GM10266 (cell line): ENCODE measurements around the gene ZMYM4.

Source experiments
- DNase-seq: peaks from one replicate; pipeline ENCODE4 v3.0.0; 2012; ENCODE audit errors: extremely low spot score
- TF ChIP-seq, protein P1 (sequence below): IDR thresholded peaks from 2 replicates; pipeline ENCODE4 v1.5.1; 2012; ENCODE audit warnings: mild to moderate bottlenecking, low read depth; ENCODE audit not compliant: control insufficient read depth, insufficient read depth; ENCODE audit errors: missing control alignments

The ZMYM4 gene

DNA sequence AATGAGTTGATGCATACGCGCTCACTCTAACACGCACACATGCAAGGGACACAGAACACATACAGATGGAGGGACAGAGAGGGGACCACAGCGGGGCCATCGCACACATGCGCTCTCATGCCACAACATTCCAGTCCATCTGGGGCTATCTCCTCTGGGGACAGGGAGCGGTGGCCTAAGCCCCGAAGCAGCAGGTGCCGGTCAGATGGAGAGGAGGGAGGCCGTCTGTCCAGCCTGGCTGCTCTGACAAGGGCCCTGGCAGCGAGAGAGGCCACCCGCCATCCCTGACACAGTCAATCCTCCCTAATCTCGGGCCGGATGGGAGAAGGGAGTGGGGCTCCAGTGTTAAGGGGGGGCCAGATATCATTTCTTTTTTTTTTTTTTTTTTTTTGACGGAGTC lies 165.2 kb downstream of the ZMYM4 start:
- TF ChIP-seq, protein P1, sequence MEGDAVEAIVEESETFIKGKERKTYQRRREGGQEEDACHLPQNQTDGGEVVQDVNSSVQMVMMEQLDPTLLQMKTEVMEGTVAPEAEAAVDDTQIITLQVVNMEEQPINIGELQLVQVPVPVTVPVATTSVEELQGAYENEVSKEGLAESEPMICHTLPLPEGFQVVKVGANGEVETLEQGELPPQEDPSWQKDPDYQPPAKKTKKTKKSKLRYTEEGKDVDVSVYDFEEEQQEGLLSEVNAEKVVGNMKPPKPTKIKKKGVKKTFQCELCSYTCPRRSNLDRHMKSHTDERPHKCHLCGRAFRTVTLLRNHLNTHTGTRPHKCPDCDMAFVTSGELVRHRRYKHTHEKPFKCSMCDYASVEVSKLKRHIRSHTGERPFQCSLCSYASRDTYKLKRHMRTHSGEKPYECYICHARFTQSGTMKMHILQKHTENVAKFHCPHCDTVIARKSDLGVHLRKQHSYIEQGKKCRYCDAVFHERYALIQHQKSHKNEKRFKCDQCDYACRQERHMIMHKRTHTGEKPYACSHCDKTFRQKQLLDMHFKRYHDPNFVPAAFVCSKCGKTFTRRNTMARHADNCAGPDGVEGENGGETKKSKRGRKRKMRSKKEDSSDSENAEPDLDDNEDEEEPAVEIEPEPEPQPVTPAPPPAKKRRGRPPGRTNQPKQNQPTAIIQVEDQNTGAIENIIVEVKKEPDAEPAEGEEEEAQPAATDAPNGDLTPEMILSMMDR, result no peak
- DNase-seq, result no peak

GRCh38 chr1:35434703-35435102 lies 166.2 kb downstream of the ZMYM4 start:
- TF ChIP-seq, protein P1, result no peak
- DNase-seq, result no peak

- no peak for DNase-seq
- TF ChIP-seq, protein P1, result no peak
Observed at GRCh38 chr1:35436078-35436477, 167.6 kb downstream of the ZMYM4 start.

DNA sequence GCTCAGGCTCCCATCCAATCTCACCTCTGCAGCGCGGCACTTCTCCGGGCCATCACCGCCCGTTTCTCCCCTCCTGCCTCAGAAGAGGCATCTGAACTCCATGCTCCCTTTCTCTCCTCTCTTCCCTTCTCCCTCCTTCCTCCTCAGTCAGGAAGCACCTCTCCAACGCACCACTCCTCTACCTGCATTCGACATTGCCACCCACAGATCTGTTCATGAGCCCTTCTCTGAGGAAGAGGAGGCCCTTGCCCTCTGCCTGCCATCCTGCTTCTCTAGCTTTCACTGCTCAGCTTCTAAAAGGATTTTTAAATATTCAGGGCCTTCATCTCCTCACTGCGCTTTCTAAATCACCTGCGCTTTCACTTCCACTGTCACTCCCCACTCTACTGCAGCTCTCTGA lies 168.7 kb downstream of the ZMYM4 start:
- TF ChIP-seq, protein P1, result no peak

DNA sequence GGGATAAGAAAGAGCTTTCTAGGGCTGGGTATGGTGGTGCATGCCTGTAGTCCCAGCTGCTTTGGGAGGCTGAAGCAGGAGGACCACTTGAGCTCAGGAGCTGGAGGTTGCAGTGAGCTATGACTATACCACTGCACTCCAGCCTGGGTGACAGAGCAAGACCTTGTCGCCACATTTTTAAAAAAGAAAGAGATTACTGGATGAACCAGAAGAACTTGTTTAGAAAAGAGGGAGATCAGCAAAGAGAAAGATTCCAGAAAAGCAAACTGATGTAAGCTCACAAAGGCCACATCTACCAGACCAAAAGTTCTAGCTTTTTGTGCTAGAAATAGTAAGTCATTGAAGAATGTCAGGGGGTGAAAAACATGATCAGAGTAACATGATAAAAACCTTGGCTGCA lies 171.1 kb downstream of the ZMYM4 start:
- TF ChIP-seq, protein P1, result no peak
- DNase-seq, result no peak

More for the DNA sequence above, 168.7 kb downstream of the ZMYM4 start:
- DNase-seq, result no peak

- TF ChIP-seq, protein P1, result no peak
- no peak for DNase-seq
Observed at GRCh38 chr1:35441926-35442579, 173.5 kb downstream of the ZMYM4 start.

GRCh38 chr1:35442734-35443133 lies 174.2 kb downstream of the ZMYM4 start:
- TF ChIP-seq, protein P1, result no peak
- no peak for DNase-seq
